MM.1S (cell line): ENCODE results near the gene NR1H2.

Experiments used
- DNase-seq: peaks from one replicate; pipeline ENCODE4 v3.0.0-alpha.2; 2015
- H2AFZ ChIP-seq: fragments of 300-600 bp; sonication (generic); 2 replicates; pipeline ENCODE4 v1.6.0; 2016; ENCODE audit warnings: antibody characterized with exemption, low read length
- H3F3A ChIP-seq: fragments of 300-600 bp; sonication (generic); 2 replicates; pipeline ENCODE4 v1.6.1; 2016; ENCODE audit warnings: mild to moderate bottlenecking, antibody characterized with exemption, low read length, moderate library complexity, mixed read lengths; ENCODE audit not compliant: insufficient read depth
- H3K27ac ChIP-seq: fragments of 300-600 bp; sonication (generic); 2 replicates; pipeline ENCODE4 v1.5.1; 2016; ENCODE audit warnings: mild to moderate bottlenecking, low read length
- H3K27me3 ChIP-seq: fragments of 300-600 bp; sonication (generic); replicated peaks from 2 replicates; pipeline ENCODE4 v1.6.0; 2016; ENCODE audit warnings: low read length; ENCODE audit not compliant: insufficient read depth
- H3K36me3 ChIP-seq: fragments of 300-600 bp; sonication (generic); replicated peaks from 2 replicates; pipeline ENCODE4 v1.6.1; 2016; ENCODE audit warnings: mild to moderate bottlenecking, low read length, mixed read lengths; ENCODE audit not compliant: insufficient read depth
- H3K4me1 ChIP-seq: fragments of 300-600 bp; sonication (generic); 2 replicates; pipeline ENCODE4 v1.6.1; 2016; ENCODE audit warnings: low read length, mixed read lengths
- H3K4me2 ChIP-seq: fragments of 300-600 bp; sonication (generic); 2 replicates; pipeline ENCODE4 v1.6.0; 2016; ENCODE audit warnings: low read depth, low read length
- H3K4me3 ChIP-seq: fragments of 300-600 bp; sonication (generic); 2 replicates; pipeline ENCODE4 v1.5.1; 2016; ENCODE audit warnings: low read length, mixed read lengths
- H3K79me2 ChIP-seq: fragments of 300-600 bp; sonication (generic); 2 replicates; pipeline ENCODE4 v1.6.1; 2016; ENCODE audit warnings: mixed run types, low read length, mixed read lengths
- H3K9ac ChIP-seq: fragments of 300-600 bp; sonication (generic); 2 replicates; pipeline ENCODE4 v1.6.1; 2016; ENCODE audit warnings: low read length, mixed read lengths
- H3K9me2 ChIP-seq: fragments of 300-600 bp; sonication (generic); replicated peaks from 2 replicates; pipeline ENCODE4 v1.6.1; 2016; ENCODE audit warnings: mild to moderate bottlenecking, low read length, mixed read lengths; ENCODE audit not compliant: insufficient read depth
- H3K9me3 ChIP-seq: fragments of 300-600 bp; sonication (generic); replicated peaks from 2 replicates; pipeline ENCODE4 v1.6.1; 2016; ENCODE audit warnings: mild to moderate bottlenecking, low read length, mixed read lengths; ENCODE audit not compliant: insufficient read depth
- H4K20me1 ChIP-seq: fragments of 300-600 bp; sonication (generic); 2 replicates; pipeline ENCODE4 v1.6.1; 2016; ENCODE audit warnings: mild to moderate bottlenecking, low read length, moderate library complexity, mixed read lengths; ENCODE audit not compliant: insufficient read depth
- CTCF ChIP-seq: fragments of 300-600 bp; sonication (generic); IDR thresholded peaks from 2 replicates; pipeline ENCODE4 v1.5.1; 2016; ENCODE audit warnings: antibody characterized with exemption, low read length, mixed read lengths
- EZH2 ChIP-seq: fragments of 300-600 bp; sonication (generic); optimal IDR thresholded peaks from 2 replicates; pipeline ENCODE3; 2017; ENCODE audit warnings: low read depth, mild to moderate bottlenecking, antibody characterized with exemption, low read length, mixed read lengths
- EZH2phosphoT487 ChIP-seq: fragments of 300-600 bp; sonication (generic); IDR thresholded peaks from 2 replicates; pipeline ENCODE4 v1.6.1; 2018; ENCODE audit warnings: antibody characterized with exemption, low read length

NR1H2 gene

GRCh38 chr19:50380137-50380536, 3.9 kb downstream of the NR1H2 start:
- Histone ChIP-seq H2AFZ (no peak overlapping the region), H3K79me2 (peaks cover 21% of the 10 kb centered on the region), H3K9ac (no peak overlapping the region), H3K36me3 (peaks cover 5% of the 10 kb centered on the region; the same call in 1 of the 2 replicates), H3K27ac (no peak overlapping the region), H4K20me1 (peaks cover 3% of the 10 kb centered on the region; the same call in 1 of the 2 replicates), H3K4me2 (no peak overlapping the region), H3K9me3 (no peaks in the 10 kb centered on the region), H3K4me1 (no peaks in the 10 kb centered on the region; the same call in 1 of the 2 replicates), H3K4me3 (no peak overlapping the region), H3K9me2 (no peaks in the 10 kb centered on the region), H3F3A (peaks cover 9% of the 10 kb centered on the region; the same call in 1 of the 2 replicates), H3K27me3 (no peaks in the 10 kb centered on the region)
- no peak for DNase-seq
- TF ChIP-seq EZH2phosphoT487 = no peak
- no peak for TF ChIP-seq CTCF
- TF ChIP-seq EZH2 = no peak

GRCh38 chr19:50380751-50381151, 4.5 kb downstream of the NR1H2 start:
- H3K79me2 ChIP-seq = peaks cover 28% of the 10 kb centered on the region
- DNase-seq = no peak
- H3K4me2 ChIP-seq = no peak overlapping the region
- H2AFZ ChIP-seq = no peak overlapping the region
- no peaks in the 10 kb centered on the region for H3K27me3 ChIP-seq
- H3K9me2 ChIP-seq = no peaks in the 10 kb centered on the region
- H4K20me1 ChIP-seq = peaks cover 3% of the 10 kb centered on the region; the same call in 1 of the 2 replicates
- H3K4me1 ChIP-seq = no peaks in the 10 kb centered on the region; the same call in 1 of the 2 replicates
- TF ChIP-seq EZH2 = no peak
- no peak for TF ChIP-seq EZH2phosphoT487
- no peak for TF ChIP-seq CTCF
- H3K9ac ChIP-seq = no peak overlapping the region
- no peak overlapping the region for H3K27ac ChIP-seq
- no peak overlapping the region for H3K4me3 ChIP-seq
- peaks cover 9% of the 10 kb centered on the region; the same call in 1 of the 2 replicates for H3F3A ChIP-seq
- peaks cover 5% of the 10 kb centered on the region; the same call in 1 of the 2 replicates for H3K36me3 ChIP-seq
- no peaks in the 10 kb centered on the region for H3K9me3 ChIP-seq

GRCh38 chr19:50381881-50382729, 5.8 kb downstream of the NR1H2 start:
- H3K36me3 ChIP-seq = peaks cover 5% of the 10 kb centered on the region
- TF ChIP-seq EZH2phosphoT487 (no peak), EZH2 (no peak), CTCF (no peak)
- H3K27me3 ChIP-seq = no peaks in the 10 kb centered on the region
- peaks cover 7% of the 10 kb centered on the region; the same call in 1 of the 2 replicates for H3F3A ChIP-seq
- no peak overlapping the region for H3K27ac ChIP-seq
- H3K9me2 ChIP-seq = no peaks in the 10 kb centered on the region
- H3K9ac ChIP-seq = no peak overlapping the region
- no peaks in the 10 kb centered on the region; the same call in 1 of the 2 replicates for H3K4me1 ChIP-seq
- no peak overlapping the region for H3K4me2 ChIP-seq
- peaks cover 39% of the 10 kb centered on the region for H3K79me2 ChIP-seq
- H3K9me3 ChIP-seq = no peaks in the 10 kb centered on the region
- no peak overlapping the region for H3K4me3 ChIP-seq
- peaks cover 3% of the 10 kb centered on the region; the same call in 1 of the 2 replicates for H4K20me1 ChIP-seq
- DNase-seq = no peak
- H2AFZ ChIP-seq = no peak overlapping the region
